ENCODE results near the gene ATXN1. TPM values are rescaled to one million over a fixed set of nuclear protein-coding genes. Genes with fewer than 3 reads are reported as not detected.

Gene ATXN1
- total RNA-seq, 4 donors from 2014 or later, result 42.4 to 74.9 (median 52.1) TPM

- intact Hi-C loops (cut with DNase I), result no loop called here
- H3K4me1 ChIP-seq, result peaks cover 13 to 22% (median 20%) of the 10 kb centered on the region in 4 donors
- no peaks in the 10 kb centered on the region for H3K9me3 ChIP-seq
- H3K36me3 ChIP-seq, result no peaks in the 10 kb centered on the region
- no peak overlapping the region for H3K4me3 ChIP-seq
- 94% methylated on average over 2 of the region's 2 CpGs for WGBS
- DNase-seq (ENCODE audit: extremely low spot score), result no peak
- H3K27ac ChIP-seq (replicated peaks in 1 of 4), result no peak overlapping the region
- H3K27me3 ChIP-seq, result no peaks in the 10 kb centered on the region
- TF ChIP-seq POLR2A (IDR thresholded peaks at IDR 0.05; ENCODE audit: low read depth) (no peak), POLR2AphosphoS5 (IDR thresholded peaks at IDR 0.05) (no peak), EP300 (IDR thresholded peaks at IDR 0.05) (no peak), CTCF (IDR thresholded peaks at IDR 0.05) (no peak)
Observed at GRCh38 chr6:16503241-16503775, 258.0 kb downstream of the ATXN1 start.

- Histone ChIP-seq H3K9me3 (no peaks in the 10 kb centered on the region), H3K4me3 (no peak overlapping the region), H3K27me3 (no peaks in the 10 kb centered on the region), H3K4me1 (peaks cover 9 to 18% (median 12%) of the 10 kb centered on the region in 4 donors), H3K36me3 (no peaks in the 10 kb centered on the region), H3K27ac (replicated peaks in 1 of 4) (no peak overlapping the region)
- TF ChIP-seq POLR2A (IDR thresholded peaks at IDR 0.05; ENCODE audit: low read depth) (no peak), CTCF (IDR thresholded peaks at IDR 0.05) (no peak), POLR2AphosphoS5 (IDR thresholded peaks at IDR 0.05) (no peak), EP300 (IDR thresholded peaks at IDR 0.05) (no peak)
- no peak for DNase-seq (ENCODE audit: extremely low spot score)
- intact Hi-C loops (cut with DNase I), result no loop called here
Observed at GRCh38 chr6:16498957-16499356, 262.3 kb downstream of the ATXN1 start.

- 92% methylated on average over 1 of the region's 1 CpG for WGBS
- TF ChIP-seq EP300 (IDR thresholded peaks at IDR 0.05) (no peak), POLR2AphosphoS5 (IDR thresholded peaks at IDR 0.05) (no peak), CTCF (IDR thresholded peaks at IDR 0.05) (no peak), POLR2A (IDR thresholded peaks at IDR 0.05; ENCODE audit: low read depth) (no peak)
- peaks cover 9 to 18% (median 11%) of the 10 kb centered on the region in 4 donors for H3K4me1 ChIP-seq
- H3K9me3 ChIP-seq, result no peaks in the 10 kb centered on the region
- DNase-seq (ENCODE audit: extremely low spot score), result no peak
- intact Hi-C loops (cut with DNase I), result no loop called here
- H3K36me3 ChIP-seq, result no peaks in the 10 kb centered on the region
- H3K27me3 ChIP-seq, result no peaks in the 10 kb centered on the region
- H3K27ac ChIP-seq (replicated peaks in 1 of 4), result no peak overlapping the region
- H3K4me3 ChIP-seq, result no peak overlapping the region
Observed at GRCh38 chr6:16498237-16498636, 263.0 kb downstream of the ATXN1 start.

- no peak overlapping the region for H3K4me3 ChIP-seq
- TF ChIP-seq EP300 (IDR thresholded peaks at IDR 0.05), result no peak
- no peak for TF ChIP-seq CTCF (IDR thresholded peaks at IDR 0.05)
- TF ChIP-seq POLR2A (IDR thresholded peaks at IDR 0.05; ENCODE audit: low read depth), result no peak
- TF ChIP-seq POLR2AphosphoS5 (IDR thresholded peaks at IDR 0.05), result no peak
- WGBS, result 60% methylated on average over 11 of the region's 11 CpGs
- H3K27ac ChIP-seq (replicated peaks in 1 of 4), result no peak overlapping the region
- no peaks in the 10 kb centered on the region for H3K27me3 ChIP-seq
- peaks cover 9 to 18% (median 11%) of the 10 kb centered on the region in 4 donors for H3K4me1 ChIP-seq
- H3K9me3 ChIP-seq, result no peaks in the 10 kb centered on the region
- intact Hi-C loops (cut with DNase I), result no loop called here
- no peaks in the 10 kb centered on the region for H3K36me3 ChIP-seq
- no peak for DNase-seq (ENCODE audit: extremely low spot score)
Observed at GRCh38 chr6:16496991-16497801, 264.1 kb downstream of the ATXN1 start.
